ENCODE results near the gene ZBP1.

ZBP1 gene

GRCh38 chr20:57579331-57579897 is 40.8 kb downstream of the ZBP1 start:
- WGBS (ENCODE audit: extremely low coverage, insufficient coverage, low lambda C conversion rate): no CpG with 5 or more reads among the region's 11 CpGs

GRCh38 chr20:57578476-57579165 is 41.6 kb downstream of the ZBP1 start:
- no peaks in the 10 kb centered on the region for H3K36me3 ChIP-seq (ENCODE audit: control insufficient read depth, insufficient read depth, low read length)
- no peaks in the 10 kb centered on the region for H3K79me2 ChIP-seq (ENCODE audit: control insufficient read depth, insufficient read depth, low read length)
- no peak for DNase-seq
- H3K4me2 ChIP-seq (ENCODE audit: low read length): no peak overlapping the region
- no CpG with 5 or more reads among the region's 10 CpGs for WGBS (ENCODE audit: extremely low coverage, insufficient coverage, low lambda C conversion rate)
- no peak overlapping the region for H3K4ac ChIP-seq (ENCODE audit: low read depth, low read length)
- H4K8ac ChIP-seq (ENCODE audit: low read depth, low read length): no peak overlapping the region
- H2BK120ac ChIP-seq (ENCODE audit: low read depth, low read length): no peak overlapping the region
- H3K56ac ChIP-seq (ENCODE audit: low read length): no peak overlapping the region
- no peak overlapping the region for H2BK5ac ChIP-seq (ENCODE audit: low read length)
- no peak overlapping the region for H3K27ac ChIP-seq (ENCODE audit: low read depth, low read length)
- H2AK5ac ChIP-seq (ENCODE audit: low read length): no peak overlapping the region
- H3K4me1 ChIP-seq (ENCODE audit: control insufficient read depth, low read depth, low read length): no peaks in the 10 kb centered on the region
- no peak overlapping the region for H3K23ac ChIP-seq (ENCODE audit: low read length)
- no peak overlapping the region for H2BK15ac ChIP-seq (replicated peaks; ENCODE audit: low read depth)
- no peak overlapping the region for H3K18ac ChIP-seq (ENCODE audit: low read length)
- H4K5ac ChIP-seq (ENCODE audit: low read length): no peak overlapping the region
- no peaks in the 10 kb centered on the region for H3K79me1 ChIP-seq (ENCODE audit: low read length)
- no peak overlapping the region for H3K4me3 ChIP-seq (ENCODE audit: low read length)
- no peaks in the 10 kb centered on the region for H3K27me3 ChIP-seq (ENCODE audit: insufficient read depth, low read length, poor library complexity)
- no peak overlapping the region for H3K9ac ChIP-seq (ENCODE audit: low read length)

More at GRCh38 chr20:57579331-57579897, 40.8 kb downstream of the ZBP1 start:
- no peak overlapping the region for H2AK5ac ChIP-seq (ENCODE audit: low read length)
- no peak overlapping the region for H4K5ac ChIP-seq (ENCODE audit: low read length)
- H3K27me3 ChIP-seq (ENCODE audit: insufficient read depth, low read length, poor library complexity): no peaks in the 10 kb centered on the region
- no peak overlapping the region for H2BK5ac ChIP-seq (ENCODE audit: low read length)
- H3K79me1 ChIP-seq (ENCODE audit: low read length): no peaks in the 10 kb centered on the region
- no peak overlapping the region for H3K56ac ChIP-seq (ENCODE audit: low read length)
- H3K4me3 ChIP-seq (ENCODE audit: low read length): no peak overlapping the region
- no peaks in the 10 kb centered on the region for H3K4me1 ChIP-seq (ENCODE audit: control insufficient read depth, low read depth, low read length)
- no peaks in the 10 kb centered on the region for H3K36me3 ChIP-seq (ENCODE audit: control insufficient read depth, insufficient read depth, low read length)
- no peak overlapping the region for H3K4ac ChIP-seq (ENCODE audit: low read depth, low read length)
- no peak overlapping the region for H3K23ac ChIP-seq (ENCODE audit: low read length)
- no peak overlapping the region for H3K18ac ChIP-seq (ENCODE audit: low read length)
- no peak for DNase-seq
- H2BK15ac ChIP-seq (replicated peaks; ENCODE audit: low read depth): no peak overlapping the region
- no peak overlapping the region for H3K4me2 ChIP-seq (ENCODE audit: low read length)
- no peaks in the 10 kb centered on the region for H3K79me2 ChIP-seq (ENCODE audit: control insufficient read depth, insufficient read depth, low read length)
- H2BK120ac ChIP-seq (ENCODE audit: low read depth, low read length): no peak overlapping the region
- H3K9ac ChIP-seq (ENCODE audit: low read length): no peak overlapping the region
- no peak overlapping the region for H4K8ac ChIP-seq (ENCODE audit: low read depth, low read length)
- no peak overlapping the region for H3K27ac ChIP-seq (ENCODE audit: low read depth, low read length)

- Histone ChIP-seq H2AK5ac (ENCODE audit: low read length) (no peak overlapping the region), H3K56ac (ENCODE audit: low read length) (no peak overlapping the region), H4K8ac (ENCODE audit: low read depth, low read length) (no peak overlapping the region), H3K9ac (ENCODE audit: low read length) (no peak overlapping the region), H3K27ac (ENCODE audit: low read depth, low read length) (no peak overlapping the region), H3K27me3 (ENCODE audit: insufficient read depth, low read length, poor library complexity) (no peaks in the 10 kb centered on the region), H3K23ac (ENCODE audit: low read length) (no peak overlapping the region), H2BK15ac (replicated peaks; ENCODE audit: low read depth) (no peak overlapping the region), H3K4me1 (ENCODE audit: control insufficient read depth, low read depth, low read length) (no peaks in the 10 kb centered on the region), H2BK5ac (ENCODE audit: low read length) (no peak overlapping the region), H3K36me3 (ENCODE audit: control insufficient read depth, insufficient read depth, low read length) (no peaks in the 10 kb centered on the region), H3K4me2 (ENCODE audit: low read length) (no peak overlapping the region), H3K4ac (ENCODE audit: low read depth, low read length) (no peak overlapping the region), H3K79me2 (ENCODE audit: control insufficient read depth, insufficient read depth, low read length) (no peaks in the 10 kb centered on the region), H3K18ac (ENCODE audit: low read length) (no peak overlapping the region), H3K4me3 (ENCODE audit: low read length) (no peak overlapping the region), H4K5ac (ENCODE audit: low read length) (no peak overlapping the region), H2BK120ac (ENCODE audit: low read depth, low read length) (no peak overlapping the region), H3K79me1 (ENCODE audit: low read length) (no peaks in the 10 kb centered on the region)
- DNase-seq: no peak
- no CpG with 5 or more reads among the region's 10 CpGs for WGBS (ENCODE audit: extremely low coverage, insufficient coverage, low lambda C conversion rate)
Measured at GRCh38 chr20:57577679-57578475, 42.3 kb downstream of the ZBP1 start.

- H2BK15ac ChIP-seq (replicated peaks; ENCODE audit: low read depth): no peak overlapping the region
- no peak overlapping the region for H3K9ac ChIP-seq (ENCODE audit: low read length)
- H4K5ac ChIP-seq (ENCODE audit: low read length): no peak overlapping the region
- no peaks in the 10 kb centered on the region for H3K79me1 ChIP-seq (ENCODE audit: low read length)
- no peak overlapping the region for H2BK5ac ChIP-seq (ENCODE audit: low read length)
- H3K56ac ChIP-seq (ENCODE audit: low read length): no peak overlapping the region
- H3K4ac ChIP-seq (ENCODE audit: low read depth, low read length): no peak overlapping the region
- no peak overlapping the region for H4K8ac ChIP-seq (ENCODE audit: low read depth, low read length)
- H2AK5ac ChIP-seq (ENCODE audit: low read length): no peak overlapping the region
- no peak overlapping the region for H2BK120ac ChIP-seq (ENCODE audit: low read depth, low read length)
- H3K4me1 ChIP-seq (ENCODE audit: control insufficient read depth, low read depth, low read length): no peaks in the 10 kb centered on the region
- WGBS (ENCODE audit: extremely low coverage, insufficient coverage, low lambda C conversion rate): 100% methylated on average over 2 of the region's 6 CpGs
- no peaks in the 10 kb centered on the region for H3K36me3 ChIP-seq (ENCODE audit: control insufficient read depth, insufficient read depth, low read length)
- no peak overlapping the region for H3K27ac ChIP-seq (ENCODE audit: low read depth, low read length)
- H3K18ac ChIP-seq (ENCODE audit: low read length): no peak overlapping the region
- H3K4me2 ChIP-seq (ENCODE audit: low read length): no peak overlapping the region
- no peaks in the 10 kb centered on the region for H3K79me2 ChIP-seq (ENCODE audit: control insufficient read depth, insufficient read depth, low read length)
- H3K27me3 ChIP-seq (ENCODE audit: insufficient read depth, low read length, poor library complexity): no peaks in the 10 kb centered on the region
- no peak overlapping the region for H3K23ac ChIP-seq (ENCODE audit: low read length)
- no peak for DNase-seq
- H3K4me3 ChIP-seq (ENCODE audit: low read length): no peak overlapping the region
Measured at GRCh38 chr20:57576617-57577550, 43.3 kb downstream of the ZBP1 start.

GRCh38 chr20:57576002-57576401 is 44.2 kb downstream of the ZBP1 start:
- H3K79me2 ChIP-seq (ENCODE audit: control insufficient read depth, insufficient read depth, low read length): no peaks in the 10 kb centered on the region
- no peaks in the 10 kb centered on the region for H3K79me1 ChIP-seq (ENCODE audit: low read length)
- no peak overlapping the region for H2BK5ac ChIP-seq (ENCODE audit: low read length)
- H3K56ac ChIP-seq (ENCODE audit: low read length): no peak overlapping the region
- H3K9ac ChIP-seq (ENCODE audit: low read length): no peak overlapping the region
- H2AK5ac ChIP-seq (ENCODE audit: low read length): no peak overlapping the region
- H3K23ac ChIP-seq (ENCODE audit: low read length): no peak overlapping the region
- H3K27me3 ChIP-seq (ENCODE audit: insufficient read depth, low read length, poor library complexity): no peaks in the 10 kb centered on the region
- no peak overlapping the region for H2BK120ac ChIP-seq (ENCODE audit: low read depth, low read length)
- no peak overlapping the region for H3K4ac ChIP-seq (ENCODE audit: low read depth, low read length)
- H3K36me3 ChIP-seq (ENCODE audit: control insufficient read depth, insufficient read depth, low read length): no peaks in the 10 kb centered on the region
- H4K8ac ChIP-seq (ENCODE audit: low read depth, low read length): no peak overlapping the region
- H3K27ac ChIP-seq (ENCODE audit: low read depth, low read length): no peak overlapping the region
- H4K5ac ChIP-seq (ENCODE audit: low read length): no peak overlapping the region
- no peaks in the 10 kb centered on the region for H3K4me1 ChIP-seq (ENCODE audit: control insufficient read depth, low read depth, low read length)
- no CpG with 5 or more reads among the region's 2 CpGs for WGBS (ENCODE audit: extremely low coverage, insufficient coverage, low lambda C conversion rate)
- H2BK15ac ChIP-seq (replicated peaks; ENCODE audit: low read depth): no peak overlapping the region
- no peak overlapping the region for H3K18ac ChIP-seq (ENCODE audit: low read length)
- no peak overlapping the region for H3K4me2 ChIP-seq (ENCODE audit: low read length)
- DNase-seq: no peak
- no peak overlapping the region for H3K4me3 ChIP-seq (ENCODE audit: low read length)
